OCI-LY3 (cell line): Measurements from ENCODE around the gene IL13RA1.

Source experiments
- EZH2phosphoT487 ChIP-seq: fragments of 200-600 bp; shearing (Covaris generic); IDR thresholded peaks from 2 replicates; pipeline ENCODE4 v1.6.1; 2018; ENCODE audit warnings: antibody characterized with exemption, mixed run types, low read depth
- TF ChIP-seq, protein P1 (sequence below): fragments of 200-600, 300-600 bp; sonication (generic); IDR thresholded peaks from 2 replicates; pipeline ENCODE4 v1.5.1; 2014; ENCODE audit warnings: antibody characterized with exemption, low read length, low read depth

DNA sequence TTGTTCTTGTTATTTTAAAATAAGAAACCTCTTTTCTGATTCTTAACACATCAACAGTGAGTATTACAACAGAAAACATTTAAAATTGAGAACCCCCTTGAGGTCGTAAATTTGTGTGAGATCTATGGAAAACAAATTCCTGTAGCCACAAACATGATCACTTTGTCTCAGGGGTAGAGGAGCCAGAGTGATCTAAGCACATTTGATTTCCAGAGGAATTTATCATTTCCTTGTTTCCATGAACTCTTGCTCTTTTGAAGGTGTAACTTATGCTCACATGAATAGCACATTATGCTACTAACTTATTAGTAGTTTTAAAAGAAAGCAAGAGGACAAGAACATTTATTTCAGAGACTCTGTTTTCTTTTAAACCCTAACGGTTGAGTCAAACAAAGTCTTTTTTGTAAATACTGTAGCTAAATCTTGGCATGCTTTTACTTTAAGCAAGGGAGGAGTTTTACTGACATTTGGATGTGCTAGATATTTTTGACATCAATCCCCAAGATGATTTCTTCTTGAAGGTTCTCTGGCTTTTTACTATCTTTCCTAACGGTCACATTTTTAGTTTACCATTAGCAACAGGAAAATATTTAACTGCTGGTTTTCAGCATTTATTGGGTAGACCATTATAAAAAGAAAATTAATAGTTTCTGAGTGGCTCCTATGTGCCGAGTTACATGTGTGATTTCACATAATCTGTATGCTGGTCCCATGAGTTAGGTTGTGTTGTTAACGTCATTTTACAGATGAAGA lies 68.3 kb downstream of the IL13RA1 start:
- TF ChIP-seq, protein P1, sequence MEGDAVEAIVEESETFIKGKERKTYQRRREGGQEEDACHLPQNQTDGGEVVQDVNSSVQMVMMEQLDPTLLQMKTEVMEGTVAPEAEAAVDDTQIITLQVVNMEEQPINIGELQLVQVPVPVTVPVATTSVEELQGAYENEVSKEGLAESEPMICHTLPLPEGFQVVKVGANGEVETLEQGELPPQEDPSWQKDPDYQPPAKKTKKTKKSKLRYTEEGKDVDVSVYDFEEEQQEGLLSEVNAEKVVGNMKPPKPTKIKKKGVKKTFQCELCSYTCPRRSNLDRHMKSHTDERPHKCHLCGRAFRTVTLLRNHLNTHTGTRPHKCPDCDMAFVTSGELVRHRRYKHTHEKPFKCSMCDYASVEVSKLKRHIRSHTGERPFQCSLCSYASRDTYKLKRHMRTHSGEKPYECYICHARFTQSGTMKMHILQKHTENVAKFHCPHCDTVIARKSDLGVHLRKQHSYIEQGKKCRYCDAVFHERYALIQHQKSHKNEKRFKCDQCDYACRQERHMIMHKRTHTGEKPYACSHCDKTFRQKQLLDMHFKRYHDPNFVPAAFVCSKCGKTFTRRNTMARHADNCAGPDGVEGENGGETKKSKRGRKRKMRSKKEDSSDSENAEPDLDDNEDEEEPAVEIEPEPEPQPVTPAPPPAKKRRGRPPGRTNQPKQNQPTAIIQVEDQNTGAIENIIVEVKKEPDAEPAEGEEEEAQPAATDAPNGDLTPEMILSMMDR = no peak
- no peak for TF ChIP-seq EZH2phosphoT487
